SU-DHL-6 (cell line): Measurements from ENCODE around the gene FUCA1.

Source experiments
- H2AFZ ChIP-seq: fragments of 200-600 bp; sonication (generic); 2 replicates; pipeline ENCODE4 v1.6.1; 2014; ENCODE audit warnings: low read depth, mild to moderate bottlenecking, moderate library complexity, mixed read lengths, antibody characterized with exemption, low read length; ENCODE audit not compliant: severe bottlenecking
- H3F3A ChIP-seq: fragments of 200-600 bp; shearing (Covaris generic); 2 replicates; pipeline ENCODE4 v1.6.0; 2016; ENCODE audit warnings: antibody characterized with exemption, mild to moderate bottlenecking; ENCODE audit not compliant: insufficient read depth
- H3K27ac ChIP-seq: fragments of 200-600 bp; sonication (generic); 2 replicates; pipeline ENCODE4 v1.5.1; 2016; ENCODE audit warnings: low read depth, mild to moderate bottlenecking, low read length, moderate library complexity, mixed read lengths
- H3K27me3 ChIP-seq: fragments of 200-600 bp; sonication (generic), shearing (Covaris generic); 2 replicates; pipeline ENCODE4 v1.6.0; 2014; ENCODE audit warnings: mild to moderate bottlenecking, low read length
- H3K36me3 ChIP-seq: fragments of 200-600 bp; sonication (generic); 2 replicates; pipeline ENCODE4 v1.6.1; 2014; ENCODE audit warnings: mild to moderate bottlenecking, low read length, mixed read lengths
- H3K4me2 ChIP-seq: fragments of 300-600, 200-600 bp; shearing (Covaris generic), sonication (generic); 2 replicates; pipeline ENCODE4 v1.6.0; 2014; ENCODE audit warnings: low read length, low read depth, mild to moderate bottlenecking; ENCODE audit not compliant: poor library complexity, severe bottlenecking
- H3K4me3 ChIP-seq: fragments of 200-600 bp; sonication (generic); 2 replicates; pipeline ENCODE4 v1.5.1; 2014; ENCODE audit warnings: antibody characterized with exemption, low read length, mild to moderate bottlenecking, mixed read lengths; ENCODE audit not compliant: insufficient read depth, poor library complexity, severe bottlenecking
- H3K79me2 ChIP-seq: fragments of 200-600 bp; sonication (generic); 2 replicates; pipeline ENCODE4 v1.6.1; 2014; ENCODE audit warnings: mild to moderate bottlenecking, low read length, moderate library complexity; ENCODE audit not compliant: insufficient read depth
- H3K9ac ChIP-seq: fragments of 200-600 bp; sonication (generic); 2 replicates; pipeline ENCODE4 v1.7.0; 2014; ENCODE audit warnings: mild to moderate bottlenecking, low read length
- H3K9me2 ChIP-seq: fragments of 200-600 bp; sonication (generic); replicated peaks from 2 replicates; pipeline ENCODE4 v1.6.1; 2014; ENCODE audit warnings: low read length; ENCODE audit not compliant: insufficient read depth
- H3K9me3 ChIP-seq: fragments of 200-600 bp; sonication (generic); 2 replicates; pipeline ENCODE4 v1.6.1; 2014; ENCODE audit warnings: low read length, mixed read lengths; ENCODE audit not compliant: insufficient read depth
- H4K20me1 ChIP-seq: fragments of 200-600 bp; sonication (generic); 2 replicates; pipeline ENCODE4 v1.6.1; 2014; ENCODE audit warnings: low read depth, mild to moderate bottlenecking, antibody characterized with exemption, low read length, moderate library complexity, mixed read lengths
- EZH2phosphoT487 ChIP-seq: fragments of 200-600 bp; sonication (generic), shearing (Covaris generic); conservative IDR thresholded peaks from 2 replicates; pipeline ENCODE4 v1.6.1; 2018; ENCODE audit warnings: mild to moderate bottlenecking, antibody characterized with exemption, low read length, moderate library complexity, mixed read lengths
- TF ChIP-seq, protein P1 (sequence below): fragments of 200-600 bp; sonication (generic); IDR thresholded peaks from one replicate; pipeline ENCODE4 v1.5.1; 2017; ENCODE audit warnings: antibody characterized with exemption, mild to moderate bottlenecking, low read length, moderate library complexity; ENCODE audit not compliant: insufficient read depth, poor library complexity, severe bottlenecking

FUCA1 gene

DNA sequence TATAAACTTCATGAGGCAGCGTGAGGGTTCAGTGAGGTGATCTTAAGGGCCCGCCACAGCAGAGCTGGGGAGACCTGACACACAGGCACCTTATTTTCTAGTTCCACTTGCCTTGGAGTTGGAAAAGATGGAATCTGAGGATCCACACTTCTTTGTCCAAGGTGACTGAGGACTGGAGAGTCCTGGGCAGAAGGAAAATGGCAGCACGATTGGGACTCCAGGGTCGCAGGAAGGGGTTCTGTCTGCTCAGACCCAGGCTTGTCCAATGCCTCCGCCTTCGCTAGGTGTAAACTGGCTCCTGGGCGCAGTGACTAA is 68.9 kb downstream of the FUCA1 start:
- Histone ChIP-seq H3K4me2 (peak overlapping the region; percentile 69), H3K36me3 (no peaks in the 10 kb centered on the region), H3K9me2 (no peaks in the 10 kb centered on the region), H3K27me3 (no peaks in the 10 kb centered on the region), H3K27ac (no peak overlapping the region), H4K20me1 (no peaks in the 10 kb centered on the region), H3K79me2 (no peaks in the 10 kb centered on the region), H2AFZ (no peak overlapping the region), H3K9me3 (no peaks in the 10 kb centered on the region), H3F3A (no peaks in the 10 kb centered on the region; the same call in 1 of the 2 replicates), H3K9ac (peak overlapping the region; percentile 86), H3K4me3 (no peak overlapping the region)
- TF ChIP-seq, protein P1, sequence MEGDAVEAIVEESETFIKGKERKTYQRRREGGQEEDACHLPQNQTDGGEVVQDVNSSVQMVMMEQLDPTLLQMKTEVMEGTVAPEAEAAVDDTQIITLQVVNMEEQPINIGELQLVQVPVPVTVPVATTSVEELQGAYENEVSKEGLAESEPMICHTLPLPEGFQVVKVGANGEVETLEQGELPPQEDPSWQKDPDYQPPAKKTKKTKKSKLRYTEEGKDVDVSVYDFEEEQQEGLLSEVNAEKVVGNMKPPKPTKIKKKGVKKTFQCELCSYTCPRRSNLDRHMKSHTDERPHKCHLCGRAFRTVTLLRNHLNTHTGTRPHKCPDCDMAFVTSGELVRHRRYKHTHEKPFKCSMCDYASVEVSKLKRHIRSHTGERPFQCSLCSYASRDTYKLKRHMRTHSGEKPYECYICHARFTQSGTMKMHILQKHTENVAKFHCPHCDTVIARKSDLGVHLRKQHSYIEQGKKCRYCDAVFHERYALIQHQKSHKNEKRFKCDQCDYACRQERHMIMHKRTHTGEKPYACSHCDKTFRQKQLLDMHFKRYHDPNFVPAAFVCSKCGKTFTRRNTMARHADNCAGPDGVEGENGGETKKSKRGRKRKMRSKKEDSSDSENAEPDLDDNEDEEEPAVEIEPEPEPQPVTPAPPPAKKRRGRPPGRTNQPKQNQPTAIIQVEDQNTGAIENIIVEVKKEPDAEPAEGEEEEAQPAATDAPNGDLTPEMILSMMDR, result no peak
- no peak for TF ChIP-seq EZH2phosphoT487

- no peak for TF ChIP-seq EZH2phosphoT487
- TF ChIP-seq, protein P1, result no peak
- H3K4me3 ChIP-seq, result no peak overlapping the region
- H2AFZ ChIP-seq, result no peak overlapping the region
- H3K79me2 ChIP-seq, result no peaks in the 10 kb centered on the region
- H3K27me3 ChIP-seq, result no peaks in the 10 kb centered on the region
- H3K9me2 ChIP-seq, result no peaks in the 10 kb centered on the region
- no peaks in the 10 kb centered on the region for H3K9me3 ChIP-seq
- H4K20me1 ChIP-seq, result no peaks in the 10 kb centered on the region
- no peak overlapping the region for H3K4me2 ChIP-seq
- no peak overlapping the region for H3K9ac ChIP-seq
- no peaks in the 10 kb centered on the region for H3K36me3 ChIP-seq
- H3F3A ChIP-seq, result no peaks in the 10 kb centered on the region; the same call in 1 of the 2 replicates
- H3K27ac ChIP-seq, result no peak overlapping the region
Measured at GRCh38 chr1:23798662-23799142, 69.4 kb downstream of the FUCA1 start.

GRCh38 chr1:23797478-23798448 is 70.3 kb downstream of the FUCA1 start:
- H2AFZ ChIP-seq, result no peak overlapping the region

More at GRCh38 chr1:23797478-23798448, 70.3 kb downstream of the FUCA1 start:
- Histone ChIP-seq H4K20me1 (no peaks in the 10 kb centered on the region), H3F3A (no peaks in the 10 kb centered on the region; the same call in 1 of the 2 replicates), H3K79me2 (peaks cover 3% of the 10 kb centered on the region; the same call in 1 of the 2 replicates), H3K4me2 (no peak overlapping the region), H3K27me3 (no peaks in the 10 kb centered on the region), H3K4me3 (no peak overlapping the region), H3K9ac (no peak overlapping the region), H3K36me3 (no peaks in the 10 kb centered on the region), H3K9me2 (no peaks in the 10 kb centered on the region), H3K9me3 (no peaks in the 10 kb centered on the region), H3K27ac (no peak overlapping the region)
- TF ChIP-seq EZH2phosphoT487, result no peak
- TF ChIP-seq, protein P1, result no peak
